ENCODE results near the gene VDAC2. TPM values are rescaled to one million over a fixed set of nuclear protein-coding genes. Genes with fewer than 3 reads are reported as not detected.
A peak's percentile ranks its signal among the peaks of the same experiment; 100 is the strongest.

Gene VDAC2
- total RNA-seq, 4 donors from 2014 or later, result 255 to 442 (median 268) TPM

DNA sequence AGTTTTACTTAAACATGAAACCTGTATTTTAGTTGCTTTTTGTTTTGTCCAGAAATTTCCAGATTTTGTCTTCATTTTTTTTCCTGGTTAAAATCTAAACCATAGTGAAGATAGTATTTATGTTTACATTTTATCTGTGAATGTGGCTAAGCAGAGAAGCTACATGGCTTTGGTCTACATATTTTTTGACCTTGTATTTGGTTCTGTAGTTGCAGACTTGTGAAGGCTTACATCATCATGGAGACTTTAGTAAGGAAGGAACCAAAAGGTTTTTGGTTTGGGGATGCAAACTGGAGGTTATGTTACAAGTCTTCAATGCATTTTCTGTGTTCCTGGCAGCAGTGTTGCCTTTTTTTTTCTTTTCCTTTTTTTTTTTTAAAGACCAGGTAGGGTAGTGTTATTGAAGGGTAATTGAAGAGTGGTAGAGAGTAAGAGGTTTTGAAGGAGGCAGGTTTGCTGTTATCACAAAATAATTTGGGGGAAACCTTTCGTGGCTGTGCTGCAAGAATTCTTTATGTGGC is 30.9 kb upstream of the VDAC2 start:
- in situ Hi-C loops (cut with MboI; ENCODE audit: low sequenced_read_pairs in 4 of 4) (no loop called here), intact Hi-C loops (cut with DNase I; ENCODE audit: low total_unique reads) (loop anchor here (10.0 kb wide), 1 partner anchor 1025 kb away; the partner anchor contains the start of genes ADK and AP3M1)
- ATAC-seq, result no peak
- no peak for DNase-seq
- H3K27me3 ChIP-seq, result no peaks in the 10 kb centered on the region
- H3K4me3 ChIP-seq, result no peak overlapping the region
- H3K36me3 ChIP-seq, result peaks cover 0 to 16% of the 10 kb centered on the region in 2 donors
- TF ChIP-seq, protein P1, sequence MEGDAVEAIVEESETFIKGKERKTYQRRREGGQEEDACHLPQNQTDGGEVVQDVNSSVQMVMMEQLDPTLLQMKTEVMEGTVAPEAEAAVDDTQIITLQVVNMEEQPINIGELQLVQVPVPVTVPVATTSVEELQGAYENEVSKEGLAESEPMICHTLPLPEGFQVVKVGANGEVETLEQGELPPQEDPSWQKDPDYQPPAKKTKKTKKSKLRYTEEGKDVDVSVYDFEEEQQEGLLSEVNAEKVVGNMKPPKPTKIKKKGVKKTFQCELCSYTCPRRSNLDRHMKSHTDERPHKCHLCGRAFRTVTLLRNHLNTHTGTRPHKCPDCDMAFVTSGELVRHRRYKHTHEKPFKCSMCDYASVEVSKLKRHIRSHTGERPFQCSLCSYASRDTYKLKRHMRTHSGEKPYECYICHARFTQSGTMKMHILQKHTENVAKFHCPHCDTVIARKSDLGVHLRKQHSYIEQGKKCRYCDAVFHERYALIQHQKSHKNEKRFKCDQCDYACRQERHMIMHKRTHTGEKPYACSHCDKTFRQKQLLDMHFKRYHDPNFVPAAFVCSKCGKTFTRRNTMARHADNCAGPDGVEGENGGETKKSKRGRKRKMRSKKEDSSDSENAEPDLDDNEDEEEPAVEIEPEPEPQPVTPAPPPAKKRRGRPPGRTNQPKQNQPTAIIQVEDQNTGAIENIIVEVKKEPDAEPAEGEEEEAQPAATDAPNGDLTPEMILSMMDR (IDR thresholded peaks at IDR 0.05 in 4 of 5, conservative IDR thresholded peaks at IDR 0.05 in 1 of 5), result no peak
- TF ChIP-seq POLR2A (IDR thresholded peaks at IDR 0.05), result no peak
- no peak overlapping the region for H3K27ac ChIP-seq
- H3K4me1 ChIP-seq, result peaks cover 0 to 4% of the 10 kb centered on the region in 2 donors
- no peaks in the 10 kb centered on the region for H3K9me3 ChIP-seq

- H3K36me3 ChIP-seq, result peaks cover 0 to 16% of the 10 kb centered on the region in 2 donors
- TF ChIP-seq, protein P1 (IDR thresholded peaks at IDR 0.05 in 4 of 5, conservative IDR thresholded peaks at IDR 0.05 in 1 of 5), result no peak
- TF ChIP-seq POLR2A (IDR thresholded peaks at IDR 0.05), result no peak
- no peak overlapping the region for H3K4me3 ChIP-seq
- H3K27me3 ChIP-seq, result no peaks in the 10 kb centered on the region
- no peak overlapping the region for H3K27ac ChIP-seq
- no peak for DNase-seq
- H3K4me1 ChIP-seq, result peaks cover 0 to 4% of the 10 kb centered on the region in 2 donors
- intact Hi-C loops (cut with DNase I; ENCODE audit: low total_unique reads), result no loop called here
- no peaks in the 10 kb centered on the region for H3K9me3 ChIP-seq
- in situ Hi-C loops (cut with MboI; ENCODE audit: low sequenced_read_pairs in 4 of 4), result no loop called here
- no peak for ATAC-seq
These were observed 30.0 kb upstream of the VDAC2 start for GRCh38 chr10:75180592-75180991.

DNA sequence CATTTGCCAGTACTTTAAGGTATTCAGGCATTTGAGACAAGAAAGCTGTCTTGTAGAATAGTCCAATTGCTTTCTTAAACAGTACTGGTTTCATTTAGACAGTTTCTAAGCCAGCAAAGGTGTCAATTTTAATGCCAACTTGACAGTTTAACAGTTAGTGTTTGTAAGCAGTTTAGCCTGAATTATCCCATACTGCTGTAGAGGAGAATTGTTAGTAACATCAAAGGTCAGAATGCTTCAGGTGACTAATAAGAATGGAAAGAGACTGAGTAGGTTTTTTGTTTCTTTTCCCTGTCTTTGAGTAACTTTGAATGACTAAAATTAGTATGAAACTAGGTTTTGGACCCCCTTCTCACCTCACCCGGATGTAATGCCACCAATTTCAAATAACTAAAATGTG is 29.5 kb upstream of the VDAC2 start:
- no peak for ATAC-seq
- no peak overlapping the region for H3K27ac ChIP-seq
- H3K9me3 ChIP-seq, result no peaks in the 10 kb centered on the region
- H3K27me3 ChIP-seq, result no peaks in the 10 kb centered on the region
- no peak for DNase-seq
- H3K4me1 ChIP-seq, result peaks cover under 1 to 6% of the 10 kb centered on the region in 2 donors
- H3K4me3 ChIP-seq, result no peak overlapping the region
- H3K36me3 ChIP-seq, result peaks cover 0 to 16% of the 10 kb centered on the region in 2 donors
- intact Hi-C loops (cut with DNase I; ENCODE audit: low total_unique reads), result no loop called here
- in situ Hi-C loops (cut with MboI; ENCODE audit: low sequenced_read_pairs in 4 of 4), result no loop called here
- no peak for TF ChIP-seq POLR2A (IDR thresholded peaks at IDR 0.05)
- TF ChIP-seq, protein P1 (IDR thresholded peaks at IDR 0.05 in 4 of 5, conservative IDR thresholded peaks at IDR 0.05 in 1 of 5), result no peak

GRCh38 chr10:75186310-75186709 is 24.3 kb upstream of the VDAC2 start:
- Histone ChIP-seq H3K27ac (peak overlapping the region in 3 of 4 donors; percentile 21 to 50 (median 36)), H3K4me1 (peaks cover 3 to 5% of the 10 kb centered on the region in 2 donors), H3K27me3 (no peaks in the 10 kb centered on the region), H3K36me3 (peaks cover 0 to 7% of the 10 kb centered on the region in 2 donors), H3K4me3 (no peak overlapping the region), H3K9me3 (no peaks in the 10 kb centered on the region)
- no peak for ATAC-seq
- in situ Hi-C loops (cut with MboI; ENCODE audit: low sequenced_read_pairs in 4 of 4) (loop anchor here in 1 of 4 donors (5.0 kb wide), 1 partner anchor 46 kb away; no protein-coding TSS in a partner anchor), intact Hi-C loops (cut with DNase I; ENCODE audit: low total_unique reads) (no loop called here)
- no peak for DNase-seq
- TF ChIP-seq, protein P1 (IDR thresholded peaks at IDR 0.05 in 4 of 5, conservative IDR thresholded peaks at IDR 0.05 in 1 of 5), result no peak
- TF ChIP-seq POLR2A (IDR thresholded peaks at IDR 0.05), result no peak
